HepG2 (cell line): ENCODE results near the gene THAP5. TPM values are rescaled to one million over a fixed set of nuclear protein-coding genes. Genes with fewer than 3 reads are reported as not detected.

Experiments used
- BRCA1 ChIP-seq: sonication (generic); formaldehyde crosslinking; IDR thresholded peaks from 2 replicates; pipeline ENCODE4 v1.4.0; 2020; ENCODE audit warnings: missing genetic modification reagents
- DR1 ChIP-seq: sonication (generic); formaldehyde crosslinking; IDR thresholded peaks from 2 replicates; pipeline ENCODE4 v1.8.0; 2021; ENCODE audit warnings: mild to moderate bottlenecking, missing genetic modification reagents, inconsistent platforms
- FLYWCH1 ChIP-seq: sonication (generic); formaldehyde crosslinking; IDR thresholded peaks from 2 replicates; pipeline ENCODE4 v1.8.1; 2023; ENCODE audit warnings: mild to moderate bottlenecking, missing genetic modification reagents
- FOSL1 ChIP-seq: sonication (generic); formaldehyde crosslinking; IDR thresholded peaks from 2 replicates; pipeline ENCODE4 v1.9.0; 2021; ENCODE audit warnings: missing genetic modification reagents, borderline replicate concordance
- HDAC2 ChIP-seq: sonication (generic); formaldehyde crosslinking; IDR thresholded peaks from 2 replicates; pipeline ENCODE4 v1.4.0; 2020; ENCODE audit warnings: missing genetic modification reagents
- HHEX ChIP-seq: IDR thresholded peaks from 2 replicates; pipeline ENCODE4 v1.6.1; 2016; ENCODE audit warnings: control low read depth
- HNRNPK ChIP-seq: fragments of 200-400 bp; formaldehyde crosslinking; IDR thresholded peaks from 2 replicates; pipeline ENCODE4 v1.6.1; 2018; ENCODE audit warnings: low read length, low read depth, moderate library complexity, mild to moderate bottlenecking; ENCODE audit not compliant: poor library complexity, severe bottlenecking
- JUN ChIP-seq: sonication (generic); formaldehyde crosslinking; IDR thresholded peaks from 2 replicates; pipeline ENCODE4 v1.4.0; 2020; ENCODE audit warnings: mild to moderate bottlenecking, missing genetic modification reagents
- KDM1A ChIP-seq: IDR thresholded peaks from 2 replicates; pipeline ENCODE4 v1.6.1; 2016; ENCODE audit warnings: missing compliant biosample characterization
- POLR2G ChIP-seq: fragments of 200-400 bp; formaldehyde crosslinking; IDR thresholded peaks from 2 replicates; pipeline ENCODE4 v1.6.1; 2018; ENCODE audit warnings: mild to moderate bottlenecking, low read depth, low read length, moderate library complexity
- SMC3 ChIP-seq: IDR thresholded peaks from 2 replicates; pipeline ENCODE4 v1.6.1; 2011; ENCODE audit warnings: low read length, improper control_type of control experiment
- TBP ChIP-seq: sonication (generic); formaldehyde crosslinking; IDR thresholded peaks from 2 replicates; pipeline ENCODE4 v1.5.0; 2020; ENCODE audit warnings: missing genetic modification reagents
- ZBTB33 ChIP-seq: sonication (generic); formaldehyde crosslinking; IDR thresholded peaks from 2 replicates; pipeline ENCODE4 v1.4.0; 2020; ENCODE audit warnings: missing genetic modification reagents
- ZFP90 ChIP-seq: sonication (generic); formaldehyde crosslinking; IDR thresholded peaks from 2 replicates; pipeline ENCODE4 v1.8.0; 2022; ENCODE audit warnings: missing genetic modification reagents, mild to moderate bottlenecking, inconsistent platforms, borderline replicate concordance
- ZNF10 ChIP-seq: sonication (generic); formaldehyde crosslinking; IDR thresholded peaks from 2 replicates; pipeline ENCODE4 v1.4.0; 2020; ENCODE audit warnings: mild to moderate bottlenecking, low read depth, missing genetic modification reagents, borderline replicate concordance
- ZNF331 ChIP-seq: sonication (generic); formaldehyde crosslinking; IDR thresholded peaks from 2 replicates; pipeline ENCODE4 v1.4.0; 2020; ENCODE audit warnings: missing genetic modification reagents
- ZNF333 ChIP-seq: sonication (generic); formaldehyde crosslinking; IDR thresholded peaks from 2 replicates; pipeline ENCODE4 v1.4.0; 2020; ENCODE audit warnings: mild to moderate bottlenecking, missing genetic modification reagents, borderline replicate concordance
- ZNF512 ChIP-seq: sonication (generic); formaldehyde crosslinking; IDR thresholded peaks from 2 replicates; pipeline ENCODE4 v1.4.0; 2020; ENCODE audit warnings: mild to moderate bottlenecking, missing genetic modification reagents
- polyA plus RNA-seq, 8 experiments: library from polyadenylated mRNA; depleted of rRNA in 3 of 8; stranded (reverse) in 7 of 8; unstranded in 1 of 8; fragments of >200 nt; fragmentation: Illumina TruSeq in 4 of 8; extraction: Trizol in 4 of 8; gene quantifications; 2 replicates each; pipeline versions ENCODE4 v1.2.1 to v1.2.3, GENCODE V29; 2011 to 2016; ENCODE audit warnings: low read depth in 4 of 8, missing spikeins in 1 of 8, mixed read lengths in 1 of 8; ENCODE audit not compliant: insufficient read depth in 1 of 8
- total RNA-seq, 5 experiments: library from RNA; depleted of rRNA; stranded (reverse); fragments of >200 nt; fragmentation: Illumina TruSeq; extraction: Trizol; gene quantifications; 2 replicates each; pipeline ENCODE4 v1.2.3, GENCODE V29; 2016; ENCODE audit warnings: low read depth in 1 of 5
- TF ChIP-seq, protein P1 (sequence below): sonication (generic); formaldehyde crosslinking; IDR thresholded peaks from 2 replicates; pipeline ENCODE4 v1.5.1; 2020; ENCODE audit warnings: missing genetic modification reagents, mild to moderate bottlenecking, borderline replicate concordance
- TF ChIP-seq, protein P2 (sequence below): sonication (generic); formaldehyde crosslinking; IDR thresholded peaks from 2 replicates; pipeline ENCODE4 v1.4.0; 2020; ENCODE audit warnings: low read depth, missing genetic modification reagents

The THAP5 gene
- total and polyA plus RNA-seq, 2 of the 13 experiments (the other 11 are each of a cell fraction or from before 2014, with no cell fraction given) = 3.6 to 11.8 TPM

DNA sequence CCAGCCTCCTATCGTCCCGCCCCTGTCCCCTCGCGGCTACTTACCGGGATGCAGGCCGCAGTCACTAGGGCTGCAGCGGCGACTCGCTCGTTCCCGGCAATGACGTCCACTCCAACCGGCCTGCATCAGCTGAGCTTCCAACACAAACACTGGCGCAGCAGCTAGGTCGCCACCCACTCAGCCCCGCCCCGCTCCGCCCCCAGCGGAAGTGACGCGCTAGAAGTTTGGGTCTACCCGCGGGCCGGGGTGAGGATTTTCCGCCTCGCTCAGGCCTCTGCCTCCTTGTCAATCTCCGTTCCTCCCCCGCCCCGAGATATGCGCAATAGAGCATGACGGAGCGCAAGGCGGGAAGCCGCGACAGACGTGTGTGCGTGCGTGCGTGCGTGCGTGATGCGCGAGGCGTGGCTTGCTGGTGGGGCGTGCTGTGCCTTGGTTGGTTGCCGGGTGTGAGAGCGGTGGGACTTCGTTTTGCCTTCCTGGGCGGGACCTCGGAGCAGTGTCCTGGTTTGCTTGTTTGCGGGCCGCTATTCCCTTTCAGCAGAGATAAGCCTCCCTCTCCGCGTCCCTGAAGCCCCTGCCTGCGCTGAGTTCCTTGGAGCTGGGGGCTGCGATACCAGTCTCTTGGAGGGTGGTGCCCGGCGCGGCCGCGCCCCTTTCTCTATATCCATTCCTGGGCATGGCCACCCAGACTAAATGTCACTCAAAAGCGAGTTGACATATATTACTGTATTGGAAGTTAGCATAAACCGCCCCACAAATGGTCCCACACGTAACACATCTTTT is 43.3 kb downstream of the THAP5 start, which contains the start of gene PNPLA8 (continued):
- TF ChIP-seq ZNF331 (CRISPR knock-in tag) = peak; percentile 57
- TF ChIP-seq JUN (CRISPR knock-in tag) = peak; percentile 70
- no peak for TF ChIP-seq ZBTB33 (CRISPR knock-in tag)
- TF ChIP-seq, protein P1, sequence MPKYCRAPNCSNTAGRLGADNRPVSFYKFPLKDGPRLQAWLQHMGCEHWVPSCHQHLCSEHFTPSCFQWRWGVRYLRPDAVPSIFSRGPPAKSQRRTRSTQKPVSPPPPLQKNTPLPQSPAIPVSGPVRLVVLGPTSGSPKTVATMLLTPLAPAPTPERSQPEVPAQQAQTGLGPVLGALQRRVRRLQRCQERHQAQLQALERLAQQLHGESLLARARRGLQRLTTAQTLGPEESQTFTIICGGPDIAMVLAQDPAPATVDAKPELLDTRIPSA (CRISPR knock-in tag) = no peak; the same call in 1 of the 2 replicates
- TF ChIP-seq POLR2G = peak; percentile 79
- TF ChIP-seq ZNF10 (CRISPR knock-in tag) = no peak
- TF ChIP-seq KDM1A (CRISPR knock-in tag) = no peak
- no peak for TF ChIP-seq BRCA1
- no peak for TF ChIP-seq ZNF512 (CRISPR knock-in tag)
- no peak for TF ChIP-seq SMC3
- TF ChIP-seq, protein P2, sequence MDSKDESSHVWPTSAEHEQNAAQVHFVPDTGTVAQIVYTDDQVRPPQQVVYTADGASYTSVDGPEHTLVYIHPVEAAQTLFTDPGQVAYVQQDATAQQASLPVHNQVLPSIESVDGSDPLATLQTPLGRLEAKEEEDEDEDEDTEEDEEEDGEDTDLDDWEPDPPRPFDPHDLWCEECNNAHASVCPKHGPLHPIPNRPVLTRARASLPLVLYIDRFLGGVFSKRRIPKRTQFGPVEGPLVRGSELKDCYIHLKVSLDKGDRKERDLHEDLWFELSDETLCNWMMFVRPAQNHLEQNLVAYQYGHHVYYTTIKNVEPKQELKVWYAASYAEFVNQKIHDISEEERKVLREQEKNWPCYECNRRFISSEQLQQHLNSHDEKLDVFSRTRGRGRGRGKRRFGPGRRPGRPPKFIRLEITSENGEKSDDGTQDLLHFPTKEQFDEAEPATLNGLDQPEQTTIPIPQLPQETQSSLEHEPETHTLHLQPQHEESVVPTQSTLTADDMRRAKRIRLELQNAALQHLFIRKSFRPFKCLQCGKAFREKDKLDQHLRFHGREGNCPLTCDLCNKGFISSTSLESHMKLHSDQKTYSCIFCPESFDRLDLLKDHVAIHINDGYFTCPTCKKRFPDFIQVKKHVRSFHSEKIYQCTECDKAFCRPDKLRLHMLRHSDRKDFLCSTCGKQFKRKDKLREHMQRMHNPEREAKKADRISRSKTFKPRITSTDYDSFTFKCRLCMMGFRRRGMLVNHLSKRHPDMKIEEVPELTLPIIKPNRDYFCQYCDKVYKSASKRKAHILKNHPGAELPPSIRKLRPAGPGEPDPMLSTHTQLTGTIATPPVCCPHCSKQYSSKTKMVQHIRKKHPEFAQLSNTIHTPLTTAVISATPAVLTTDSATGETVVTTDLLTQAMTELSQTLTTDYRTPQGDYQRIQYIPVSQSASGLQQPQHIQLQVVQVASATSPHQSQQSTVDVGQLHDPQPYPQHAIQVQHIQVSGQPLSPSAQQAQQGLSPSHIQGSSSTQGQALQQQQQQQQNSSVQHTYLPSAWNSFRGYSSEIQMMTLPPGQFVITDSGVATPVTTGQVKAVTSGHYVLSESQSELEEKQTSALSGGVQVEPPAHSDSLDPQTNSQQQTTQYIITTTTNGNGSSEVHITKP (CRISPR knock-in tag) = peak; percentile 55; the same call in 1 of the 2 replicates
- no peak for TF ChIP-seq HHEX (CRISPR knock-in tag)
- TF ChIP-seq HDAC2 (CRISPR knock-in tag) = peak; percentile 34; the same call in 1 of the 2 replicates
- peak; percentile 88 for TF ChIP-seq DR1 (CRISPR knock-in tag)
- TF ChIP-seq HNRNPK = no peak
- no peak for TF ChIP-seq ZFP90
- TF ChIP-seq TBP = no peak
- TF ChIP-seq ZNF333 (CRISPR knock-in tag) = no peak; the same call in 1 of the 2 replicates
- no peak for TF ChIP-seq FOSL1 (CRISPR knock-in tag)
- no peak for TF ChIP-seq FLYWCH1 (CRISPR knock-in tag)
